DMS 273 (cell line): ENCODE results near the gene TTLL10.
"Not testable (repeated sequence)": the region's sequence is repeated elsewhere in the genome, so short reads cannot be mapped to it uniquely, and the experiment has no call there.

Experiments
- DNase-seq: peaks from one replicate; lab custom pipeline; 2025; ENCODE audit not compliant: unreplicated experiment; lab: John Stamatoyannopoulos, UW

TTLL10 gene

GRCh38 chr1:1140673-1141072, 33.0 kb upstream of the TTLL10 start:
- no peak for DNase-seq

DNA sequence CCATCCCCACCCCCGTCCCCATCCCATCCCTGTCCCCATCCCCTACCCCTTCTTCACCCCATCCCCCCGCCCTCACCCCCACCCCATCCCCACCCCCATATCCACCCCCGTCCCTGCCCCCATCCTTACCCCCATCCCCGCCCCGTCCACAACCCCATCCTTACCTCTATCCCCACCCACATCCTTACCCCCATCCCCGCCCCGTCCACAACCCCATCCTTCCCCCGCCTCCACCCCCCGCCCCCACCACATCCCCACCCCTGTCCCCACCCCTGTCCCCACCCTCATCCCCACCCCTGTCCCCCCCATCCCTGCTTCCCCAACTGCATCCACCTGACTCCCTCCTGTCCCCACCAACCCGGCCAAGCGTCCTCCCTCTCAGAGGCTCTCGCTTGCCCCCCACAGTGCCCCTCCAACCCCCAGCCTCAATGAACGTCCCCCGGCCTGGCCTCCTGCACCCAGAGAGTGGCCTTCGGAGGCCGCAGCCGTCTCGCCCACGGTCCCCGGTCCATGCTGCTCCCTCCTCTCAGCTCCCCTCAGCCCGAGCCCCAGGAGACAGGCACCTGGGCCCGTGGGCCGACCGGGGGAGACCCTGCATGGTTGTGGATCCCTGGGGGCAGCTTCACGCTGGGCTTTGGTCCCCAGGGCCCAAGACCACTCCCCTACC, 32.3 kb upstream of the TTLL10 start:
- no peak for DNase-seq

GRCh38 chr1:1141911-1142250, 31.8 kb upstream of the TTLL10 start:
- no peak for DNase-seq

DNA sequence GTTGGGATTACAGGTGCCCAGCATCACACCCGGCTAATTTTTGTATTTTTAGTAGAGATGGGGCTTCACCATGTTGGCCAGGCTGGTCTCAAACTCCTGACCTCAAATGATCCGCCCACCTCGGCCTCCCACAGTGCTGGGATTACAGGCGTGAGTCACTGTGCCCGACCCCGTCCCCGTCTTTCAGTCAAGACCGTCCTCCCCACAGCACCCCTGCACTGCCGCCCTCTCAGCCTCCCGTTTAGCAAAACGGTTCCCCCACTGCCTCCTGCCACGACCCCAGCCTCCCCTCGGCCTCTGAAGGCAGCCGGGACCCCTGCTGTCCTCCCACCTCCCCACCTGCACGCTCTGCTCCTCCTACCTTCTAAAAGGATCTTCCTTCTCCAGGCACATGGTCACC, 31.3 kb upstream of the TTLL10 start:
- not testable (repeated sequence) for DNase-seq

DNA sequence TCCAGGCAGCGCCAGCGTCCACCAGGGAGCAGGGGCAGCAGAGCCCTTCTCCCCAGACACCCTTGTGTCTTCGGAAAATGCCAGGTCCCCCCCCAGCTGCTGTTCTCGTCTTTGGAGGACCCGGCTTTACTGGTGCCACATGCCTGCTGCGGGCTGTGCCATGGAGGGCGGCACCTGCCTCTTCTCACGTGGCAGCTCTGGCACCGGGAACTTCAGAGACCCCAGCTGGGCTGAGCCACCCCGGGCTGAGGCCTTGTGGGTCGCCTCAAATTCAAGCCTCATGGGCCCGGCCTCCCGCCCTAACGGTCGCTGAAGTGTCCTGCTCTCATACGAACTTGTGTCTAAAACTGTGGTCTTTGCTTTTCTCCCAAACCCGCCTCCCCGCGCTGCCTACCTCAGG, 30.8 kb upstream of the TTLL10 start:
- DNase-seq = no peak

- DNase-seq = no peak
These were observed 30.0 kb upstream of the TTLL10 start for GRCh38 chr1:1143636-1144035.

GRCh38 chr1:1144122-1144842, 29.4 kb upstream of the TTLL10 start:
- peak; percentile 47 for DNase-seq

- DNase-seq = no peak
These were observed 28.7 kb upstream of the TTLL10 start for GRCh38 chr1:1144843-1145546.

GRCh38 chr1:1145547-1145914, 28.1 kb upstream of the TTLL10 start:
- no peak for DNase-seq

DNA sequence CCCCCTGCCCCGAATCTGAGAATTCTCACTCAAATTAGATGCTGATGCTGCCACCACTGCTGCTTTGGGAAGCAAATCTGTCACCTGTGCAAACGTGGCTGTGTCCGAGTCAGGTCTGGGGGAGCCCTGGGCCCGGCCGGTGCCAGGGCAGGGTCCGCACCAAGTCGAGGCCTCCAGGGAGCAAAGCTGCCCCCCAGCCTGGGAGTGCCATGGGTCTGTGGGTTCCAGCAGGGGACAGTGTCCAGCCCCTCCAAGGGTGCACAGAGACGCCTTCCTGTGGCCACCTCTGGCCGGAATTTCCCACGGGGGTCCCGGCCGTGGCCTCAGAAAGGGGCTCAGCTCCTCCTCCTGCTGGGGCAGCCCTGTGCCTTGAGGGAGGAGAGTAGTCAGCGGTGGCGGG, 27.7 kb upstream of the TTLL10 start:
- DNase-seq = no peak

GRCh38 chr1:1146596-1146995, 27.1 kb upstream of the TTLL10 start:
- no peak for DNase-seq

- DNase-seq = no peak
These were observed 25.6 kb upstream of the TTLL10 start for GRCh38 chr1:1148061-1148460.

- DNase-seq = no peak
These were observed 25.1 kb upstream of the TTLL10 start for GRCh38 chr1:1148569-1148968.

- no peak for DNase-seq
These were observed 24.3 kb upstream of the TTLL10 start for GRCh38 chr1:1149416-1149815.

GRCh38 chr1:1150100-1150499, 23.6 kb upstream of the TTLL10 start:
- no peak for DNase-seq

DNA sequence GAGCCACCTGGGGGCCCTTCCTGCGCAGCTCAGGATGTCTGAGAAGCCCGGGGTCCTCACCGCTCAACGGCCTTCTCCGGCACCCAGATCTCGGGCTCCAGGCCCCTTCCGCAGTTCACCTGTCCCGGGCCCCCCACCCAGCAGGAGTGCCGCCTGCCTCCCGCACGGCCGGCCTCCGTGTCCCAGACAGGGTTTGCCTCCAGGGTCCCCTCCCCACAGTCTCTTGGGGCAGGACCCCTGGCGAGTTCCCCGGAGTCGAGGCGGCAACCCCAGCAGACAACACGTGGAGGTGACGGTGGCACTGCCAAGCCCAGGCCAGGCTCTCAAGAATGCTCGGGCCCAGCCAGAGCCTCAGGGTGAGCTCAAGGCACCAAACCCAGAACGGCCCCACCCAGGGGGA, 22.4 kb upstream of the TTLL10 start:
- no peak for DNase-seq

DNA sequence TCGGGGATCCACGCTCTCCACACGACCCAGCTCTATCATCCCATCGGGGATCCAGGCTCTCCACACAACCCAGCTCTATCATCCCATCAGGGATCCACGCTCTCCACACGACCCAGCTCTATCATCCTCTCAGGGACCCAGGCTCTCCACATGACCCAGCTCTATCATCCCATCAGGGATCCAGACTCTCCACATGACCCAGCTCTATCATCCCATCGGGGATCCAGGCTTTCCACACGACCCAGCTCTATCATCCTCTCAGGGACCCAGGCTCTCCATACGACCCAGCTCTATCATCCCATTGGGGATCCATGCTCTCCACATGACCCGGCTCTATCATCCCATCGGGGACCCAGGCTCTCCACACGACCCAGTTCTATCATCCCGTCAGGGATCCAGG, 21.2 kb upstream of the TTLL10 start:
- not testable (repeated sequence) for DNase-seq

DNA sequence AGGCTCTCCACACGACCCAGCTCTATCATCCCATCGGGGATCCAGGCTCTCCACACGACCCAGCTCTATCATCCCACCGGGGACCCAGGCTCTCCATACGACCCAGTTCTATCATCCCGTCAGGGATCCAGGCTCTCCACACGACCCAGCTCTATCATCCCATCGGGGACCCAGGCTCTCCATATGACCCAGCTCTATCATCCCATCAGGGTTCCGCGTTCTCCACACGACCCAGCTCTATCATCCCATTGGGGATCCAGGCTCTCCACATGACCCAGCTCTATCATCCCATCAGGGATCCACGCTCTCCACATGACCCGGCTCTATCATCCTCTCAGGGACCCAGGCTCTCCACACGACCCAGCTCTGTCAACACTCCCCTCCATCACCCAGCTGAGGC, 20.5 kb upstream of the TTLL10 start:
- not testable (repeated sequence) for DNase-seq

DNA sequence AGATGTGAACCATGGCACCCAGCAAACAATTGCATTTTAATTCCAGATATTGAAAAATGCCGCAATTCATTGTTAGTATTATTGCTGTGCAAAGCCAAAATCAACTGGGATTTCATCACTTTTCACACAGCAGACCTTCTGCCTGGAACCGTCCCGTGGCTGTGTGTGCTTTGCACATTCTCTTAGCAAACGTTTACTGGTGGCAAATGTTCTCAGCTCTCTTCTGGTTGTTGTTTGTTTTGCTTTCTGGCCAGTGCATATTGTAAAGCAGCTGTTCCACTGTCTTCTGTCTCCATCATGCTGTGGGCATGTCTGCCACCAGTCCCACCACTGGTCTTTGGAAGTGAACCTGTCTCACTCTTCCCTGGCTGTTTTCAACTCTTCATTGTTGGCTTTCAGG, 19.8 kb upstream of the TTLL10 start:
- no peak for DNase-seq

DNA sequence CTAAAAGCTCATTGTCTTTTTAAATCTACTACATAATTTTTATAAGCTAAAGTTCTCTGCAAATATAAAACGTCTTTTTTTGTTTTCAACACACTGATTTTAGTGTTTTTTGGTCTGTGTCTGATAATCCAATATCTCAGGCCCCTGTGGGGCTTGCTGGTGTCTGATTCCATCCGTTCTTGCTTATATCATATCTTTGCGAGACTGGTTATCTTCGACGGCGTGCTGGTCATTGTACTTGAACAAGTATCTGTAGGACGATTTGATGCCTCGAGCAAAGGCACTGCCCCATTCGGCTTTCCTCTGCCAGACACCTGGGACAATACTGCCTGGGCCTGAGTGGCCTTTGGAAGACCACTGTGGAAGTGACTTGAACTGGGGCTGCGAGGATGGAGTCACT, 18.4 kb upstream of the TTLL10 start:
- no peak for DNase-seq

DNA sequence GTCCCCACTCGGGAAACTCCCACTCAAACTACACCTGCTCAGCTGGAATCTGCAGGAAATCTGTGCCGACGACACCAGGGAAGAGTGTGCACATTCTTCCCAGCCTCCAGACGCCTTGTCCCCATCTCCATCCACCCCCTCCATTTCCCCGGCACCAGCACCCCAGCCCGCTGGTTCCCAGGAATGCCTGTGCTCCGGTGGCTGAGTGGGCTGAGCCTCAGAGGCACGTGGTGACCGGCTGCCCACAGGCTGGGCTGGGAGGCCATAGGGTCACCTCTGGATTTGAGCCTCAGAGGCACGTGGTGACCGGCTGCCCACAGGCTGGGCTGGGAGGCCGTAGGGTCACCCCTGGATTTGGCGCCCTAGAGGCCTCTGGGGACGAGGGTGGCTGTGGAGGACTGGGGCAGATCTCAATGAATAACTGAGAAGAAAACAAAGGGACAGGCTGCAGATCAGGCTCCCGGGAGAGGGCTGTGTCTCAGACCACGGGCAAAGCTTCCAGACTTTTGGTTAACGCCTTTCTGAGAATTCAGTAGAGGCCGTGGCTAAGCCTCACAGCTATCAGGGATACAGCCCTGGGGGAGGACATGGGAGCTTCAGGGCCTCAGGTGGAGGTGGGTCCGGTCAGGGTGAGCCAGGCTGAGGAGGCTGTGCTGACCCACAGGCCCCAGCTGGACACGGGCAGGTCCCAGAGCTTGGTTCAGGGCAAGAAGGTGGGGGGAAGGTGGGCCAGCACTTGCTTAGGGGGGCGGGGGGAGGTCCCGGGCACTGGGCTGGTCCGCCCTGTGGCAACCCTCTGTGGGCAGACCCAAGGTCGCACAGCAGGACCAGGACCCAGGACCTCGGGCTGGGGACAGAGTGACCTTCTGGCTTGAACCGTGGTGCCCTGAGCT, 17.3 kb upstream of the TTLL10 start:
- no peak for DNase-seq

DNA sequence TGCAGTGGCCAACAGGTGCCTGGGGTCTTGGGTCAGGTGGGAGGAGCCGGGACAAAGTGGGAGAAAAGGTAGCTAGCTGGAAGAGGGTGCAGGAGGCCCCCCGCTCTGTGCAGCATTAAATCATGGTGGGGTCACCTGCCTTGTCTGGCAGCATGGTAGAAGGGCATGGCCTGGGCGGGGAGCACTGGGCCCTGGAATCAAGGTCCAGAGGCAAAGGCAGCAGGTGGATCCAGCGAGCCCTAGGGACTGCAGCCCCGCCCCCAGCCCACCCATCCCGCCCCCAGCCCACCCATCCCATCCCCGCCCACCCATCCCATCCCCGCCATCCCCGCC, 16.7 kb upstream of the TTLL10 start:
- no peak for DNase-seq
